Heart right ventricle (tissue), 16 donors: ENCODE data around the gene COPB2. TPM values are rescaled to one million over a fixed set of nuclear protein-coding genes. Genes with fewer than 3 reads are reported as not detected.

Source experiments
- ATAC-seq, 8 donors: fragments of 200-7000 bp; cut with Tn5 transposase; one replicate each; pipeline ENCODE4 v1.9.1; 2020; ENCODE audit warnings: mild to moderate bottlenecking in 8 of 8, moderate library complexity in 8 of 8, moderate number of reproducible peaks in 1 of 8
- DNase-seq, 2 donors: peaks; one replicate each; pipeline ENCODE4 v3.0.0-alpha.2; 2020
- H3K27ac ChIP-seq, 10 donors: fragments of 200-600 bp; sonication (generic) in 2 of 10; one replicate each; pipeline versions ENCODE4 v1.5.0 to v1.8.0; 2020 to 2022; ENCODE audit warnings: mild to moderate bottlenecking in 3 of 10
- H3K27me3 ChIP-seq, 7 donors: fragments of 200-600 bp; one replicate each; pipeline ENCODE4 v1.8.0; 2021 to 2022; ENCODE audit warnings: mild to moderate bottlenecking in 2 of 7
- H3K36me3 ChIP-seq, 9 donors: fragments of 200-600 bp; sonication (generic) in 1 of 9; one replicate each; pipeline versions ENCODE4 v1.5.0 to v1.8.0; 2020 to 2022; ENCODE audit warnings: mild to moderate bottlenecking in 2 of 9
- H3K4me1 ChIP-seq, 9 donors: fragments of 200-600 bp; sonication (generic) in 1 of 9; one replicate each; pipeline versions ENCODE4 v1.5.0 to v1.8.0; 2020 to 2022; ENCODE audit warnings: mild to moderate bottlenecking in 4 of 9
- H3K4me3 ChIP-seq, 10 donors: fragments of 200-600 bp; sonication (generic) in 2 of 10; one replicate each; pipeline versions ENCODE4 v1.5.0 to v1.8.0; 2020 to 2022; ENCODE audit warnings: mild to moderate bottlenecking in 7 of 10, moderate library complexity in 2 of 10
- H3K9me3 ChIP-seq, 11 donors: fragments of 200-600 bp in 10 of 11; sonication (generic) in 2 of 11; one replicate each; pipeline versions ENCODE4 v1.5.0 to v1.8.0; 2013 to 2022; ENCODE audit warnings: mild to moderate bottlenecking in 2 of 11, control low read depth in 1 of 11, moderate library complexity in 1 of 11
- WGBS, 2 donors: extraction: QIAGEN DNeasy Blood & Tissue Kit; methylation state at CpG; one replicate each; pipeline ENCODE4 v1.1.7; 2013; ENCODE audit warnings: inconsistent platforms in 1 of 2; 5-methylcytosine and 5-hydroxymethylcytosine counted together
- intact Hi-C, 10 donors: fragments of 100-400 bp; cut with DNase I; formaldehyde crosslinking; loops; one replicate each; pipeline versions ENCODE4 v1.11.1 to v1.14.2; 2022
- long read RNA-seq, 3 donors: library from polyadenylated mRNA; unstranded; transcript quantifications; one replicate each; pipeline ENCODE4 v2.0.0, GENCODE V29; 2020 to 2021
- polyA plus RNA-seq, 2 donors: library from polyadenylated mRNA; stranded (reverse); fragments of 200-250 nt; gene quantifications; one replicate each; pipeline ENCODE4 v1.2.3, GENCODE V29; 2013
- total RNA-seq, 10 donors: library from RNA; stranded (reverse); fragmentation: NEBNext Ultra II Directional in 3 of 10; extraction: Animal tissue kit (Norgen Biotek cat#: 25700) in 3 of 10; gene quantifications; one replicate each; pipeline versions ENCODE4 v1.2.1 to v1.2.4, GENCODE V29; 2021 to 2023
- TF ChIP-seq, protein P1 (sequence below), 9 donors: fragments of 200-600 bp; sonication (generic) in 2 of 9; IDR thresholded peaks; one replicate each; pipeline versions ENCODE4 v1.5.0 to v1.8.0; 2021 to 2022; ENCODE audit warnings: antibody characterized with exemption in 9 of 9, mild to moderate bottlenecking in 5 of 9, moderate library complexity in 1 of 9
- donor health status: Arrhythmogenic right ventricular cardiomyopathy.
- donor health status: ischemic (EF 13 %, LVEDD 7.1; RV severe dilation, severe dysfunction).
- donor health status: healthy with polysubstance abuse.
- donor health status: DM: no; HTN: yes; CAD: no.
- donor health status: DM: no; HTN: no; CAD: no.
- donor health status: ischemic (EF 25% LVEDD 6.9; RV normal size, moderate dysfunction).
- donor health status: ischemic (EF 25% LVEDD 5.7; RV mildly dilated, moderate dysfunction).
- donor health status: healthy.
- donor health status: DM: yes; HTN: yes; CAD: no.
- donor health status: Ischemic cardiomyopathy.
- donor health status: ischemic (EF 35%, LVEDD 5.7; RV mildly dilated, moderate dysfunction).
- donor health status: nonischemic (EF 11% LVEDD 7.7; RV severe dilation, severe dysfunction).
- donor health status: DM: yes; HTN: yes; CAD: no.
- donor health status: PGD.
- donor health status: ischemic (EF 29% LVEDD 5.4; RV normal size, mild dysfunction).
- donor health status: nonischemic (EF 23%, LVEDD 6.1; RV moderate dilation, normal function).

Gene COPB2
- 10 to 100 TPM; 51.5 to 79.7 (median 67.4) TPM for total RNA-seq
- polyA plus RNA-seq: 10 to 100 TPM; 15.4 to 47.6 TPM
- long read RNA-seq, donor 1, transcript COPB2-201 (22 exons, 3,360 nt): major isoform, 89 of 131 reads
- long read RNA-seq, donor 1, partial matches to known transcripts: 17 of 131 reads
- long read RNA-seq, donor 1, other reads (novel, unspliced or antisense): 24 of 131 reads
- long read RNA-seq, donor 2, transcript COPB2-201 (22 exons, 3,360 nt): major isoform, 88 of 125 reads
- long read RNA-seq, donor 2, partial matches to known transcripts: 10 of 125 reads
- long read RNA-seq, donor 2, other reads (novel, unspliced or antisense): 27 of 125 reads
- long read RNA-seq, donor 3, transcript COPB2-201 (22 exons, 3,360 nt): major isoform, 157 of 261 reads
- long read RNA-seq, donor 3, partial matches to known transcripts: 72 of 261 reads
- long read RNA-seq, donor 3, other reads (novel, unspliced or antisense): 31 of 261 reads

DNA sequence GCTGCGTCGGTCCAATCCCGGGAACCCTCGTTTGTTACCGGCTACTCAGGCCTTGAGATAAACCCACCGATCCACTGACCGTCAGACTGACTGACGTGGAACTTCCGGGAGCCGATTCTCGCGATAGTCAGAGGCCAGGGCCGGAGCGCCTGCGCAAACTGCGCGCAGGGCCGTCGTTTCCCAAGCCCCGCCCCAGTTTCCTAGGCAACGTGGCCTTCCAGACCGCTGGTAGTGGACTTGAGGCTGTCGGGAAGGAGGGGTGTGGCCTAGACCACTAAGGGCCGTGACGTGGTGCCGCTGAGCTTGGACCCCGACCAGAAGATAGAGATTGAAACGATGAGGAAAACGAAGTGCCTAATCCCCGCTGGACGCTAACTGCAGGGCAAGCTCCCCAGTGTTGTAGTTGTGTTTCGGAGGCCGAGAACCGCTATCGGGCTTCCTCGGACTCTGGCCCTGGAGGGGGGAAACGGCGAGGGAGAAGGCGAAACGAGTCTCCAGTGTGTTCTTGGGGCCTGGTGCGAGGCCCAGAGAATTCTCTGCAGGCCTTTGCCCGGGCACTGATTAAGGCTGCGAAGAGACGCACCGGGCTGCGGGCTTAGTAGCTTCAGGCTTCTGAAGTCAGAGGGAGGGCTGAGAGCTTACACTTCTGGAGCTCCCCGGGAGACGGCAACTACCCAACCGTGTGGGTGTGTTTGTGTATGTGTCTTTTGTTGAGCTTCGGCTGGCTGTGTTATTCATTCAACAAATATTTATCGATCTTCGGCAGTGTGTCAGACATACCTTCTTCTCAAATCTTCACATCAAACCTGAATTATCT lies at the start of gene COPB2:
TSS of gene COPB2 (minus strand) at position 96 of the 817 bp plus-strand sequence. CDS start 97 bp downstream, outside the sequence.
- TF ChIP-seq, protein P1, sequence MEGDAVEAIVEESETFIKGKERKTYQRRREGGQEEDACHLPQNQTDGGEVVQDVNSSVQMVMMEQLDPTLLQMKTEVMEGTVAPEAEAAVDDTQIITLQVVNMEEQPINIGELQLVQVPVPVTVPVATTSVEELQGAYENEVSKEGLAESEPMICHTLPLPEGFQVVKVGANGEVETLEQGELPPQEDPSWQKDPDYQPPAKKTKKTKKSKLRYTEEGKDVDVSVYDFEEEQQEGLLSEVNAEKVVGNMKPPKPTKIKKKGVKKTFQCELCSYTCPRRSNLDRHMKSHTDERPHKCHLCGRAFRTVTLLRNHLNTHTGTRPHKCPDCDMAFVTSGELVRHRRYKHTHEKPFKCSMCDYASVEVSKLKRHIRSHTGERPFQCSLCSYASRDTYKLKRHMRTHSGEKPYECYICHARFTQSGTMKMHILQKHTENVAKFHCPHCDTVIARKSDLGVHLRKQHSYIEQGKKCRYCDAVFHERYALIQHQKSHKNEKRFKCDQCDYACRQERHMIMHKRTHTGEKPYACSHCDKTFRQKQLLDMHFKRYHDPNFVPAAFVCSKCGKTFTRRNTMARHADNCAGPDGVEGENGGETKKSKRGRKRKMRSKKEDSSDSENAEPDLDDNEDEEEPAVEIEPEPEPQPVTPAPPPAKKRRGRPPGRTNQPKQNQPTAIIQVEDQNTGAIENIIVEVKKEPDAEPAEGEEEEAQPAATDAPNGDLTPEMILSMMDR (IDR thresholded peaks at IDR 0.05): no peak
- intact Hi-C loops: loop anchor here in 3 of 10 donors (5.0 kb wide), 1 partner anchor 37 kb away; no protein-coding TSS in a partner anchor
- no peaks in the 10 kb centered on the region for H3K27me3 ChIP-seq
- ATAC-seq (peak; percentile 99 to 100 (median 100)), DNase-seq (peak; percentile 100)
- H3K9me3 ChIP-seq: no peaks in the 10 kb centered on the region
- peaks cover 0 to 7% (median 0%) of the 10 kb centered on the region in 9 donors for H3K36me3 ChIP-seq
- peaks cover 0 to 80% (median 48%) of the 10 kb centered on the region in 9 donors for H3K4me1 ChIP-seq
- H3K27ac ChIP-seq: peak within 1 kb of the TSS; percentile 83 to 97 (median 94)
- 1% methylated on average over 52 of the region's 52 CpGs for WGBS, 2 donors
- peak within 1 kb of the TSS; percentile 77 to 99 (median 84) for H3K4me3 ChIP-seq

- Histone ChIP-seq H3K4me1 (peaks cover 0 to 12% (median 0%) of the 10 kb centered on the region in 9 donors), H3K27me3 (no peaks in the 10 kb centered on the region), H3K9me3 (peaks cover 0 to 7% (median 0%) of the 10 kb centered on the region in 11 donors), H3K4me3 (no peak overlapping the region), H3K27ac (peak overlapping the region in 1 of 10 donors; percentile 80), H3K36me3 (no peaks in the 10 kb centered on the region)
- DNase-seq (peak in 1 of 2 donors; percentile 16), ATAC-seq (peak in 3 of 8 donors; percentile 31 to 67 (median 62))
- intact Hi-C loops: loop anchor here in 2 of 10 donors (10.0 kb wide), 2 partner anchors 500 to 620 kb away; partner anchors contain the start of gene CLSTN2 (in 1 of the 2)
- 87 to 92% methylated on average over 6 of the region's 6 CpGs for WGBS, 2 donors
- TF ChIP-seq, protein P1 (IDR thresholded peaks at IDR 0.05): no peak
Measured at GRCh38 chr3:139434764-139435307, 45.4 kb upstream of the COPB2 start.

- ATAC-seq: no peak
- no peaks in the 10 kb centered on the region for H3K27me3 ChIP-seq
- TF ChIP-seq, protein P1 (IDR thresholded peaks at IDR 0.05): no peak
- H3K36me3 ChIP-seq: no peaks in the 10 kb centered on the region
- peak overlapping the region in 1 of 10 donors; percentile 80 for H3K27ac ChIP-seq
- H3K4me3 ChIP-seq: no peak overlapping the region
- peaks cover 0 to 7% (median 0%) of the 10 kb centered on the region in 11 donors for H3K9me3 ChIP-seq
- DNase-seq: no peak
- peaks cover 0 to 12% (median 0%) of the 10 kb centered on the region in 9 donors for H3K4me1 ChIP-seq
- WGBS, 2 donors: 91 to 100% methylated on average over 1 of the region's 1 CpG
- intact Hi-C loops: loop anchor here in 2 of 10 donors (10.0 kb wide), 2 partner anchors 501 to 621 kb away; partner anchors contain the start of gene CLSTN2 (in 1 of the 2)
Measured at GRCh38 chr3:139434228-139434627, 44.8 kb upstream of the COPB2 start.
